Vagina (tissue), 2 donors: ENCODE data around the gene KHNYN.

Experiments used
- POLR2A ChIP-seq, 2 donors: fragments of 450-650 bp; IDR thresholded peaks; one replicate each; pipeline ENCODE4 v1.6.1; 2017; ENCODE audit warnings: antibody characterized with exemption in 2 of 2, mild to moderate bottlenecking in 2 of 2, moderate library complexity in 2 of 2
- TF ChIP-seq, protein P1 (sequence below), 3 experiments: fragments of 450-650 bp in 2 of 3; fragments of 200-600 bp in 1 of 3; sonication (generic) in 1 of 3; IDR thresholded peaks; one replicate each; pipeline ENCODE4 v1.5.1; 2017 to 2019; ENCODE audit warnings: antibody characterized with exemption in 3 of 3, mild to moderate bottlenecking in 2 of 3, moderate library complexity in 2 of 3

DNA sequence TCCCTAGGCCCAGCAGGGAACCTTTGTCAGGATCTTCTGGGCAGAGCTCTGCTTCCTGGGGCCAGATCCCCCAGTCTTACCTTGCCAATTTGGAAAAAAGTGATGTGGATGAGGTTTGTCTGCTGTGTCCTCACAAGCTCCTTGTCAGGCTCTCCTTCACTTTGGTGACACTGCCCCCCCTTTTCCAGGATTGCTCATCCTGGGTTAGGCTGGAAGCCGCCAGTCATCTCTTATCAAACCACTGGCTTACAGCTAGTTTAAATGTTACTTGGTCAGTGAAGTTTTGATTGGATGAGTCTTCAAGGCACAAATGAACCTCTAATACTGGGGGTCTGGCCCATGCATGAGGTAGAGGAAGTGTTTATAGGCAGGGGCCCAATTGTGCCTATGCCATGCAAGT lies 15.7 kb upstream of the KHNYN start:
- TF ChIP-seq, protein P1, sequence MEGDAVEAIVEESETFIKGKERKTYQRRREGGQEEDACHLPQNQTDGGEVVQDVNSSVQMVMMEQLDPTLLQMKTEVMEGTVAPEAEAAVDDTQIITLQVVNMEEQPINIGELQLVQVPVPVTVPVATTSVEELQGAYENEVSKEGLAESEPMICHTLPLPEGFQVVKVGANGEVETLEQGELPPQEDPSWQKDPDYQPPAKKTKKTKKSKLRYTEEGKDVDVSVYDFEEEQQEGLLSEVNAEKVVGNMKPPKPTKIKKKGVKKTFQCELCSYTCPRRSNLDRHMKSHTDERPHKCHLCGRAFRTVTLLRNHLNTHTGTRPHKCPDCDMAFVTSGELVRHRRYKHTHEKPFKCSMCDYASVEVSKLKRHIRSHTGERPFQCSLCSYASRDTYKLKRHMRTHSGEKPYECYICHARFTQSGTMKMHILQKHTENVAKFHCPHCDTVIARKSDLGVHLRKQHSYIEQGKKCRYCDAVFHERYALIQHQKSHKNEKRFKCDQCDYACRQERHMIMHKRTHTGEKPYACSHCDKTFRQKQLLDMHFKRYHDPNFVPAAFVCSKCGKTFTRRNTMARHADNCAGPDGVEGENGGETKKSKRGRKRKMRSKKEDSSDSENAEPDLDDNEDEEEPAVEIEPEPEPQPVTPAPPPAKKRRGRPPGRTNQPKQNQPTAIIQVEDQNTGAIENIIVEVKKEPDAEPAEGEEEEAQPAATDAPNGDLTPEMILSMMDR (IDR thresholded peaks at IDR 0.05), result no peak
- TF ChIP-seq POLR2A (IDR thresholded peaks at IDR 0.05), result no peak
